GM23248 (cell line): ENCODE data around the gene CYB5R2. TPM values are rescaled to one million over a fixed set of nuclear protein-coding genes. Genes with fewer than 3 reads are reported as not detected.

Source experiments
- DNase-seq: peaks from one replicate; pipeline ENCODE4 v3.0.0-alpha.2; 2015
- H2AFZ ChIP-seq: fragments of 200-600 bp; sonication (generic); 2 replicates; pipeline ENCODE4 v1.6.1; 2016; ENCODE audit warnings: antibody characterized with exemption
- H3F3A ChIP-seq: fragments of 200-600 bp; sonication (generic); 2 replicates; pipeline ENCODE4 v1.6.1; 2016; ENCODE audit warnings: mild to moderate bottlenecking, antibody characterized with exemption, mixed run types; ENCODE audit not compliant: insufficient read depth
- H3K27ac ChIP-seq: fragments of 200-600 bp; sonication (generic); 2 replicates; pipeline ENCODE4 v1.5.1; 2016; ENCODE audit warnings: mild to moderate bottlenecking
- H3K27me3 ChIP-seq: fragments of 200-600 bp; sonication (generic); replicated peaks from 2 replicates; pipeline ENCODE4 v1.6.1; 2016; ENCODE audit warnings: mild to moderate bottlenecking; ENCODE audit not compliant: insufficient read depth
- H3K36me3 ChIP-seq: fragments of 200-600 bp; sonication (generic); 2 replicates; pipeline ENCODE4 v1.6.1; 2016; ENCODE audit warnings: low read depth, mild to moderate bottlenecking
- H3K4me1 ChIP-seq: fragments of 200-600 bp; sonication (generic); 2 replicates; pipeline ENCODE4 v1.6.1; 2016; ENCODE audit warnings: mild to moderate bottlenecking; ENCODE audit not compliant: insufficient read depth
- H3K4me2 ChIP-seq: fragments of 200-600 bp; sonication (generic); one replicate; pipeline ENCODE4 v1.6.1; 2016; ENCODE audit warnings: mild to moderate bottlenecking; ENCODE audit not compliant: unreplicated experiment
- H3K4me3 ChIP-seq: fragments of 200-600 bp; sonication (generic); 2 replicates; pipeline ENCODE4 v1.5.1; 2016; ENCODE audit warnings: mild to moderate bottlenecking
- H3K79me2 ChIP-seq: fragments of 200-600 bp; sonication (generic); 2 replicates; pipeline ENCODE4 v1.6.1; 2016; ENCODE audit warnings: mild to moderate bottlenecking; ENCODE audit not compliant: insufficient read depth
- H3K9ac ChIP-seq: fragments of 200-600 bp; sonication (generic); 2 replicates; pipeline ENCODE4 v1.6.1; 2016; ENCODE audit warnings: mild to moderate bottlenecking
- H3K9me2 ChIP-seq: fragments of 200-600 bp; sonication (generic); 2 replicates; pipeline ENCODE4 v1.6.1; 2016; ENCODE audit warnings: mixed run types, mild to moderate bottlenecking, moderate library complexity; ENCODE audit not compliant: insufficient read depth
- H3K9me3 ChIP-seq: fragments of 200-600 bp; sonication (generic); one replicate; pipeline ENCODE4 v1.6.1; 2017; ENCODE audit warnings: low read depth
- H4K20me1 ChIP-seq: fragments of 200-600 bp; sonication (generic); 2 replicates; pipeline ENCODE4 v1.6.0; 2016; ENCODE audit not compliant: insufficient read depth
- EZH2 ChIP-seq: fragments of 200-600 bp; sonication (generic); IDR thresholded peaks from 2 replicates; pipeline ENCODE4 v1.6.1; 2018; ENCODE audit warnings: antibody characterized with exemption, mild to moderate bottlenecking; ENCODE audit not compliant: insufficient read depth, poor library complexity, severe bottlenecking
- EZH2phosphoT487 ChIP-seq: fragments of 200-600 bp; sonication (generic); IDR thresholded peaks from 2 replicates; pipeline ENCODE4 v1.6.1; 2018; ENCODE audit warnings: antibody characterized with exemption, moderate library complexity, mild to moderate bottlenecking, low read depth; ENCODE audit not compliant: insufficient read depth
- WGBS, 2 experiments: methylation state at CpG; one replicate each; pipeline ENCODE4 v1.1.6; 2015 to 2017; ENCODE audit warnings: low lambda C conversion rate in 2 of 2, low coverage in 1 of 2; ENCODE audit errors: missing lambda C conversion rate in 2 of 2; 5-methylcytosine and 5-hydroxymethylcytosine counted together
- in situ Hi-C: fragments of 300-500 bp; cut with MboI; formaldehyde crosslinking; loops from 2 replicates; pipeline ENCODE4 v1.15.0; 2020
- polyA plus RNA-seq: library from polyadenylated mRNA; unstranded; fragments of >200 nt; fragmentation: Nextera tagmentation; extraction: Ambion mirVana; gene quantifications from 2 replicates; pipeline ENCODE4 v1.2.1, GENCODE V29; 2016
- total RNA-seq: library from RNA; depleted of rRNA; stranded (reverse); fragments of >200 nt; shearing (Covaris generic); gene quantifications from 2 replicates; pipeline ENCODE4 v1.2.3, GENCODE V29; 2014

Gene CYB5R2
- total and polyA plus RNA-seq, 2 experiments from 2014 or later = 6.2 to 16.4 TPM

DNA sequence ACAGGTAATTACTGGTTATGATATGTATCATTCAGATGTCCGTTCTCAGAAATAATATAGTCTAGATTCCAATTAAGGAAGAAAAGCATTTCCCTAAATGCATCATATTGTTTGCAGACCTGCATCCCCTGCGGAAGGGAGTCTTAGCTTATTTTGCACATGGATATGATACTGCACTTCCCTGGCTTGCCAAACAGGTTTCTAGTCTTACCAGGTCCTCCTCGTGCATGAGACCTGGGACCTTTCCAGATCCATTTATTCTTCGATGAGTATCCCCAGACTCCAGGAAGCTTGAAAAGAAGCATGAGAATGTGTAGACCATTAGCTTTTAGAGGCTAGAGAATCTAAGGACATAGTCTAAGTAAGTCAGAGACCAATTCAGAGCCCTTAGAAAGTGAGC lies 30.6 kb downstream of the CYB5R2 start:
- Histone ChIP-seq H3K9me2 (no peaks in the 10 kb centered on the region), H3K4me1 (peaks cover 7% of the 10 kb centered on the region), H3K27me3 (no peaks in the 10 kb centered on the region), H3K36me3 (no peaks in the 10 kb centered on the region), H3K27ac (no peak overlapping the region), H3K4me2 (no peak overlapping the region), H3K9me3 (no peaks in the 10 kb centered on the region), H2AFZ (no peak overlapping the region), H3K79me2 (no peaks in the 10 kb centered on the region), H3K9ac (no peak overlapping the region), H4K20me1 (no peaks in the 10 kb centered on the region), H3K4me3 (no peak overlapping the region), H3F3A (peaks cover 6% of the 10 kb centered on the region)
- in situ Hi-C loops = no loop called here
- WGBS, 2 experiments = 55 to 59% methylated on average over 4 of the region's 4 CpGs
- no peak for DNase-seq
- no peak for TF ChIP-seq EZH2
- no peak for TF ChIP-seq EZH2phosphoT487

DNA sequence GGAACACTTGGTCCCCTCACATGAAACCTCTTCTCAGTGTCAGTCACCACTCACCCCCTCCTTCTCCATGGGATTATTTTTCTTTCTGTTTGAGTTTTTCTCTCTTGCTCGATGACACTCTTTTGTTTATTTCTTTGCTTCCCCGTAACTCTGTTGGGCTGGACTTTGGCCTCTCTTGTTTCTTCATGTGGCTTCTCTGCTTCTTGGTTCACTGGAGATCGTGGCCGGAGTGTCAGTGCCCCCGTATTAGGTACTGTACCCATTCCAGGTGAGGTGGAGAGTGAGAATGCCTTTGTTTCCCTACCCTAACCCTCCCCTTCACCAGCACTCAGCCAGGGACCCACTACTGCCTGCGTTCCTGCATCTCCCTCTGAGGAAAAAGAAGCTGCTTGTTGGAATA lies 32.5 kb downstream of the CYB5R2 start:
- Histone ChIP-seq H3K27me3 (no peaks in the 10 kb centered on the region), H3F3A (peaks cover 26% of the 10 kb centered on the region), H3K9me3 (no peaks in the 10 kb centered on the region), H3K9me2 (no peaks in the 10 kb centered on the region), H3K4me3 (no peak overlapping the region), H4K20me1 (no peaks in the 10 kb centered on the region), H3K4me2 (no peak overlapping the region), H3K79me2 (no peaks in the 10 kb centered on the region), H3K9ac (no peak overlapping the region), H3K27ac (no peak overlapping the region), H3K36me3 (no peaks in the 10 kb centered on the region), H3K4me1 (peaks cover 17% of the 10 kb centered on the region), H2AFZ (no peak overlapping the region)
- 87 to 90% methylated on average over 6 of the region's 6 CpGs for WGBS, 2 experiments
- DNase-seq = no peak
- TF ChIP-seq EZH2 (no peak), EZH2phosphoT487 (no peak)
- in situ Hi-C loops = no loop called here

DNA sequence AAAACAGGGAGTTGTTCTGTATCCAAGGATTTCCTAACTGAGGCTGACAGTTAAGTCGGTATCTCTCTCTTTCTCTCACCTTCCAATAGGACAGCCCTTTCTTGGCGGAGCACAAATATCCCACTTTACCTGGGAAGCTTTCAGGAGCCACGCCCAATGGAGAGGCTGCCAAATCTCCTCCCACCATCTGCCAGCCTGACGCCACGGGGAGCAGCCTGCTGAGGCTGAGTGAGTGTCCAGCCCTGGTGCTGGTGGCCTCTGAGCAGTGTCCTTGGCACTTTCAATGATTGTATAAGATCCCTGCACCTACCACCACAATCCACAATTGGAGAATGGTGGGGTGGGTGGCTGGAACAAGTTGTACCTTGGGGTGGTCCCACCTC lies 33.7 kb downstream of the CYB5R2 start:
- no peak overlapping the region for H2AFZ ChIP-seq
- H3K27ac ChIP-seq = no peak overlapping the region
- no peaks in the 10 kb centered on the region for H3K9me2 ChIP-seq
- H3K27me3 ChIP-seq = no peaks in the 10 kb centered on the region
- H3K4me2 ChIP-seq = no peak overlapping the region
- no peaks in the 10 kb centered on the region for H3K79me2 ChIP-seq
- no peaks in the 10 kb centered on the region for H3K36me3 ChIP-seq
- H3K4me1 ChIP-seq = peaks cover 17% of the 10 kb centered on the region
- in situ Hi-C loops = no loop called here
- no peaks in the 10 kb centered on the region for H4K20me1 ChIP-seq
- WGBS, 2 experiments = 61% methylated on average over 5 of the region's 5 CpGs
- H3K4me3 ChIP-seq = no peak overlapping the region
- no peak for DNase-seq
- no peaks in the 10 kb centered on the region for H3K9me3 ChIP-seq
- H3K9ac ChIP-seq = no peak overlapping the region
- peaks cover 29% of the 10 kb centered on the region for H3F3A ChIP-seq
- TF ChIP-seq EZH2phosphoT487 (no peak), EZH2 (no peak)

DNA sequence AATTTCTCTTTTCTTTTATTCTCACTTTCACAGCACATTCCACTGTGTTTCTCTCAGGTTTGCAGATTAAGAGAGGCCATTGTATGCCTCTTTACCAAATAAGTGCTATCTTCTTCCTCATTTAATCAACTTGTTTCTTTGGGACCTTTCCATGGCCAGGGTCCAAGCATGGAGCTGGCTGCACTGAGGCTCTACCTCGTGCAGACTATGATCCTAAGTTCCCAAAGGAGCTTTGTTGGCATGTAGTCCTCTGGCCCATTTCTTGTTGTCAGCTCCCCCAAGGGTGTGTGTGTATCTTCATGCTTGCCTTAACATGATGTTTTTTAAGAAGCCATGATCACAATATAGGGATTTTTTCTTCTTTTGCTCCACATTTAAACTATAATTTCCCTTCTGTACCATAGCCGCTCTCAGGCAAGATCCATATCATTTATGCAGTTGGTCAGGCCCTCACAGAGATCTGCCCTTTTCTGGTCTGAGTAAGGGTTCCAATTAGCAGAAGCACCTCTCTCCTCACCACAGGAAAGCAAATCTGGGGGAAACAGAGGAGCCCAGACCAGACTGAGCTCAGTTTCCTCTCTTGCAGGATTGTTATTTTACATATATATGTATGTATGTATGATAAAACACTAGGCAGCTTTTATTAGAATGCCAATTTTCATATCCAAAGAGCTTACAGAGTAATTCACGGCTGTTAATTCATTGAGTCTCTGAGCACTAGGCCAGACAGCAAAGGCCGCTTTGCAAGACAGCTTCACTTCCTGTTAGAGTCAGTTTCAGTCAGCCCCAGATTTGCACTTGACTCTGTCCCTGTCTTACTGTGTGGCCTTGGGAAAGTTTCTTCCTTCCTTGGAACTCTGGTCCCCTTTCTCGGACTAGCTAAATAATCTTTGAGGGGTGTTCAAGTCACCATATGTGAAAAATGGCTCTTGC lies 34.3 kb downstream of the CYB5R2 start:
- Histone ChIP-seq H4K20me1 (no peaks in the 10 kb centered on the region), H3K36me3 (no peaks in the 10 kb centered on the region), H3F3A (peaks cover 29% of the 10 kb centered on the region), H3K4me1 (peaks cover 17% of the 10 kb centered on the region), H3K4me2 (no peak overlapping the region), H3K27ac (no peak overlapping the region), H3K4me3 (no peak overlapping the region), H3K79me2 (no peaks in the 10 kb centered on the region), H3K9me2 (no peaks in the 10 kb centered on the region), H3K9me3 (no peaks in the 10 kb centered on the region), H3K9ac (no peak overlapping the region), H2AFZ (no peak overlapping the region), H3K27me3 (no peaks in the 10 kb centered on the region)
- 74% methylated on average over 5 of the region's 5 CpGs for WGBS, 2 experiments
- no peak for DNase-seq
- TF ChIP-seq EZH2phosphoT487 (no peak), EZH2 (no peak)
- in situ Hi-C loops = no loop called here
